ENCODE results near the gene TTYH3. TPM values are rescaled to one million over a fixed set of nuclear protein-coding genes. Genes with fewer than 3 reads are reported as not detected.

Gene TTYH3
- total RNA-seq, 2 donors from 2014 or later = 7.0 to 11.1 TPM

DNA sequence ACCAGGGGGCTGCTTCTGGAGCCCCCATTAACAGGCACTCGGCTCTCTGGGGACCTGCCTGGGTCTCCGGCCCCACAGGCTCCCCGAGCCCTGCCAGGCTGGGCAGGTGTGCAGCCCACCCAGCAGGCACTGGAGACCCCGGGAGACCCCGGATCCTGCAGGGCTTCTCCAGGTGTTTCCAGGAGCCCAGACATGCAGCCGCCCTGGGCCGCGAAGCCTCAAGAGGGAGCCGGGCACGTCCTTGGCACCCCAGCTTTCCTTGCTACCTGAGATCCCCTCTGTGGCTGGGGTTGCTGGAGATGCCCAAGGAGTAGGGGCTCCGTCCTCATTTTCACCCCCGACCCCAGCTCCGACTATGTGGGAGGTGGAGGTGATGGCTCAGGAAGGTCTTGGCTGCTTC lies 48.5 kb downstream of the TTYH3 start:
- no peak overlapping the region for H3K4me3 ChIP-seq
- H3K27me3 ChIP-seq = no peaks in the 10 kb centered on the region
- DNase-seq (ENCODE audit: low spot score) = no peak
- no peaks in the 10 kb centered on the region for H3K9me3 ChIP-seq
- peaks cover 0 to 3% of the 10 kb centered on the region in 2 donors for H3K4me1 ChIP-seq
- no peak for TF ChIP-seq CTCF (IDR thresholded peaks at IDR 0.05)
- no peak overlapping the region for H3K27ac ChIP-seq
- no peaks in the 10 kb centered on the region for H3K36me3 ChIP-seq

- TF ChIP-seq CTCF (IDR thresholded peaks at IDR 0.05) = peak; percentile 62 to 85
- Histone ChIP-seq H3K36me3 (no peaks in the 10 kb centered on the region), H3K27ac (no peak overlapping the region), H3K27me3 (no peaks in the 10 kb centered on the region), H3K9me3 (no peaks in the 10 kb centered on the region), H3K4me1 (peaks cover 0 to 3% of the 10 kb centered on the region in 2 donors), H3K4me3 (no peak overlapping the region)
- peak; percentile 83 for DNase-seq (ENCODE audit: low spot score)
Observed at GRCh38 chr7:2680792-2681490, 49.2 kb downstream of the TTYH3 start.

GRCh38 chr7:2681929-2682799 lies 50.4 kb downstream of the TTYH3 start:
- Histone ChIP-seq H3K27me3 (no peaks in the 10 kb centered on the region), H3K27ac (no peak overlapping the region), H3K36me3 (no peaks in the 10 kb centered on the region), H3K4me1 (peaks cover 0 to 3% of the 10 kb centered on the region in 2 donors), H3K4me3 (no peak overlapping the region), H3K9me3 (no peaks in the 10 kb centered on the region)
- DNase-seq (ENCODE audit: low spot score) = no peak
- no peak for TF ChIP-seq CTCF (IDR thresholded peaks at IDR 0.05)

- H3K9me3 ChIP-seq = no peaks in the 10 kb centered on the region
- no peak overlapping the region for H3K27ac ChIP-seq
- peaks cover 0 to 8% of the 10 kb centered on the region in 2 donors for H3K27me3 ChIP-seq
- TF ChIP-seq CTCF (IDR thresholded peaks at IDR 0.05) = no peak
- H3K36me3 ChIP-seq = no peaks in the 10 kb centered on the region
- DNase-seq (ENCODE audit: low spot score) = no peak
- H3K4me1 ChIP-seq = peaks cover 0 to 19% of the 10 kb centered on the region in 2 donors
- H3K4me3 ChIP-seq = no peak overlapping the region
Observed at GRCh38 chr7:2684501-2684900, 52.7 kb downstream of the TTYH3 start.

GRCh38 chr7:2686101-2686500 lies 54.3 kb downstream of the TTYH3 start:
- H3K27me3 ChIP-seq = peaks cover 0 to 8% of the 10 kb centered on the region in 2 donors
- no peak overlapping the region for H3K4me3 ChIP-seq
- no peaks in the 10 kb centered on the region for H3K36me3 ChIP-seq
- no peak overlapping the region for H3K27ac ChIP-seq
- DNase-seq (ENCODE audit: low spot score) = no peak
- H3K9me3 ChIP-seq = no peaks in the 10 kb centered on the region
- peaks cover 0 to 15% of the 10 kb centered on the region in 2 donors for H3K4me1 ChIP-seq
- TF ChIP-seq CTCF (IDR thresholded peaks at IDR 0.05) = no peak
